GM12878 (cell line): ENCODE results near the gene CPVL.

Experiments
- EZH2 ChIP-seq: IDR thresholded peaks from 2 replicates; pipeline ENCODE4 v1.6.1; 2012; ENCODE audit warnings: low read depth, mild to moderate bottlenecking, control low read depth, inconsistent platforms, low read length, borderline replicate concordance; ENCODE audit not compliant: control insufficient read depth
- NRF1 ChIP-seq: conservative IDR thresholded peaks from 2 replicates; pipeline ENCODE4 v1.6.1; 2011; ENCODE audit warnings: mild to moderate bottlenecking, low read depth, low read length, improper control_type of control experiment
- POLR2A ChIP-seq: IDR thresholded peaks from 2 replicates; pipeline ENCODE4 v1.6.1; 2011; ENCODE audit warnings: low read depth, mild to moderate bottlenecking, low read length

DNA sequence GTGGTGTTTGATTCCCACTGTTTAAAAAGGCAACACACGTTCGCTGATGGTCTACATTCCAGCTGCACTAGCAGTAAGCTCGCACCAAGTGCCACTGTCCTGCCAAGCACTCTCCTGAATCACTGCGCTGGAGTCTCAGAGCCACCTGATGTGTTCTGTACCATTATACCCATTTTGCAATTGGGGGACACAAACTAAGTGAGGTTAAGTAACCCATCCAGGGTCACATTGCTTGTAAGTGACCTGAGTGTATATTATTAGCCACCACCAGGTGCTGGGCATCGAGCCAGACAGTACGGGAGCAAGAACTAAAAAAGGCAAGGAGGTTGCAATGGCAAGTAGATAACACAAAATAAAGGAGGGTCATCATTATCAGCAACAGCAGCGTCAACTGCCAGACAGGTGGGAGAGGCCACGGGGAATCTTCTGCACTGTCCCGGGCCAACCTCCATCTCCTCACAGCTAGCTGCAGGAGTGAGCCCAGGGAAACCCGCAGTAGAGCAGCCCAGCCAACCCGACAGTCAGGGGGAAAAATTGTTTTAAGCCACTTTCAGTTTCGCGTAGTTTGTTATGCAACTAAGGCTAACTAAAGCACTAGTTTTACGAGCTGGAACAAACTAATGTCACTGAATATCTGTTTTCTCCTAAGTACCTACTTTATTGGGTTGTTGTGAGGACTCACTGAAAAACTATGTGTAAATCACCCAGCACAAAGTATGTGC is 712 bp upstream of the CPVL start:
- TF ChIP-seq EZH2, result no peak
- TF ChIP-seq POLR2A, result no peak
- no peak for TF ChIP-seq NRF1
